Measurements from ENCODE around the gene SYT5. TPM values are rescaled to one million over a fixed set of nuclear protein-coding genes. Genes with fewer than 3 reads are reported as not detected.

The SYT5 gene
- total and polyA plus RNA-seq, 2 donors (not counting 3 experiments of a cell fraction or from before 2014, with no cell fraction given) = 0.42 TPM; not detected in 1

DNA sequence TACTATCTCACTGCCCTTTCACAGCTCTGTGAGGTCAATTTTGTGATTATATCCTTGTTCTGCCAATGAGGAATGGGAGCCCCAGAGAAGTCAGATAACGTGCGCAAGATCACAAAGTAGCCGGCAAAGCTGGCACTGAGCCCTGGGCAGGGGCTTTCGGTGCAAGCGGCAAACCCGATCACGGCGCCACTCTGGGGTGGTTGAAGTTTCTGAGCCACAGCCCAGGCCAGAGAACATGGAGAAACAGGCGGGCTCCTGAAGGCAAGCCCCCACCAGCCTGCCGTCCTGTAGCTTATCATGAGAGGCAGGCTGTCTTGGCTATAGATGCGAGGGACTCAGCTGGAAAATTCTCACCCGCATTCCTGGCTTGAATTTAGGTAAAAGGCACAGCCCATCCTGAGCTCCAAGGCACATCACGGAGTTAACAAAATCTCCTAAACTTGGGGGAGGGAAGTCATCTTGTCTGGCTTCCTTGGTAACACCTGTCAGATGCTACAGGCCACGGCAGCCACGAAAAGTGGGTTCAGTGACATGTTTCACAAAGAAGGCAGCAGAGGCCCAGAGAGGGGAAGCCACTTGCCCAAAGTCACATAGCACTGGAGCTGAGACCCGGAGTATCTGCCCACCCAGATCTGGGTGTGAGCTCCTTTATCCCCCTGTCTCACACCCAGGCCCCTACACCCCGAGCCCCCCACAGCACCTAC, 43.5 kb downstream of the SYT5 start:
- FAIRE-seq (no peak), DNase-seq (ENCODE audit: low read depth, low spot score) (no peak)
- Histone ChIP-seq H3K9me1 (replicated peaks; ENCODE audit: control insufficient read depth, extremely low read depth, insufficient read depth, low read length) (no peaks in the 10 kb centered on the region), H3K27me3 (ENCODE audit: control insufficient read depth in 2 of 2, insufficient read depth in 2 of 2, low read length in 2 of 2) (no peaks in the 10 kb centered on the region), H3K9me3 (replicated peaks; ENCODE audit: control insufficient read depth, insufficient read depth, low read length) (no peaks in the 10 kb centered on the region), H3K4me2 (ENCODE audit: insufficient read depth, low read length) (no peak overlapping the region), H3K9ac (replicated peaks; ENCODE audit: extremely low read depth, insufficient read depth, low read length) (no peak overlapping the region), H3K36me3 (ENCODE audit: control insufficient read depth in 2 of 2, extremely low read depth in 1 of 2, insufficient read depth in 2 of 2, low read length in 2 of 2) (no peaks in the 10 kb centered on the region), H3K4me1 (ENCODE audit: control insufficient read depth, extremely low read depth, insufficient read depth, low read length) (no peaks in the 10 kb centered on the region), H2AFZ (ENCODE audit: low read depth, low read length) (no peak overlapping the region), H3K79me2 (ENCODE audit: control insufficient read depth, insufficient read depth, low read length) (no peaks in the 10 kb centered on the region), H4K20me1 (replicated peaks; ENCODE audit: control insufficient read depth, extremely low read depth, insufficient read depth, low read length) (no peaks in the 10 kb centered on the region), H3K4me3 (replicated peaks in 1 of 3; ENCODE audit: insufficient read depth in 1 of 3, low read depth in 1 of 3, low read length in 3 of 3) (no peak overlapping the region), H3K27ac (ENCODE audit: insufficient read depth, low read depth, low read length) (no peak overlapping the region)
- TF ChIP-seq MYC (IDR thresholded peaks at IDR 0.05; ENCODE audit: low read depth, low read length) (no peak), GATA2 (IDR thresholded peaks at IDR 0.05; ENCODE audit: insufficient read depth, insufficient read length, low read depth, low read length) (no peak)
- dilution Hi-C loops (cut with MboI; ENCODE audit: extremely low pct_ligation_motif_present, low sequenced_read_pairs) (no loop called here), intact Hi-C loops (cut with micrococcal nuclease) (loop anchor here (10.0 kb wide), 1 partner anchor 462 kb away; no protein-coding TSS in a partner anchor)
- POLR2A ChIA-PET = no interaction called here
- CTCF ChIA-PET = interaction anchor here (0.7 to 1.6 kb wide), 5 partner anchors 9 to 325 kb away, joined by 3 to 6 read pairs (median 4); no protein-coding TSS in a partner anchor
- BruUV-seq (replicated peaks) = no TSS peak

DNA sequence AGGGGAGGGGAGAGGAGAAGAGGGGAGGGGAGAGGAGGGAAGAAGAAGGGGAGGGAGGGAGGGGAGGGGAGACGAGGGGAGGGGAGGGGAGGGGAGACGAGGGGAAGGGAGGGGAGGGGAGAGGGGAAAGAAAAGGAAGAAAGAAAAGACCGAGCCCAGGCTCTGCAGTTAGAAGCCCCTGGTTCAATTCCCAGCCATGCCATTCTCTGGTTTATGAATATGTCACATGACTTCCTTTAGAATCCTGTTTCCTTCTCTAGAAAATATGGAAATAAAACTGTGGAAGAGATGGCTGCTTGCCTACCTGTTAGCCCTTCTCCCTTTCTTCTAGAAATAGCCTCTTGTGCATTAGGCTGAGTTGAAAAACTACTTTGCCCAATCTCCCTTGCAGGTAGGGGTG, 45.4 kb downstream of the SYT5 start:
- CTCF ChIA-PET = interaction anchor here (2.8 kb wide), 1 partner anchor 254 kb away, joined by 24 read pairs; no protein-coding TSS in a partner anchor
- POLR2A ChIA-PET = no interaction called here
- no peak overlapping the region for H3K9ac ChIP-seq (replicated peaks; ENCODE audit: extremely low read depth, insufficient read depth, low read length)
- H3K9me3 ChIP-seq (replicated peaks; ENCODE audit: control insufficient read depth, insufficient read depth, low read length) = no peaks in the 10 kb centered on the region
- H2AFZ ChIP-seq (ENCODE audit: low read depth, low read length) = no peak overlapping the region
- no peaks in the 10 kb centered on the region for H4K20me1 ChIP-seq (replicated peaks; ENCODE audit: control insufficient read depth, extremely low read depth, insufficient read depth, low read length)
- TF ChIP-seq MYC (IDR thresholded peaks at IDR 0.05; ENCODE audit: low read depth, low read length) (no peak), POLR2A (IDR thresholded peaks at IDR 0.05; ENCODE audit: low read depth, low read length) (no peak)
- no peaks in the 10 kb centered on the region for H3K79me2 ChIP-seq (ENCODE audit: control insufficient read depth, insufficient read depth, low read length)
- no peaks in the 10 kb centered on the region for H3K4me1 ChIP-seq (ENCODE audit: control insufficient read depth, extremely low read depth, insufficient read depth, low read length)
- BruUV-seq (replicated peaks) = no TSS peak
- H3K4me3 ChIP-seq (replicated peaks in 1 of 3; ENCODE audit: insufficient read depth in 1 of 3, low read depth in 1 of 3, low read length in 3 of 3) = no peak overlapping the region
- no peaks in the 10 kb centered on the region for H3K9me1 ChIP-seq (replicated peaks; ENCODE audit: control insufficient read depth, extremely low read depth, insufficient read depth, low read length)
- intact Hi-C loops (cut with micrococcal nuclease) = loop anchor here (10.0 kb wide), 1 partner anchor 460 kb away; no protein-coding TSS in a partner anchor
- H3K36me3 ChIP-seq (ENCODE audit: control insufficient read depth in 2 of 2, extremely low read depth in 1 of 2, insufficient read depth in 2 of 2, low read length in 2 of 2) = no peaks in the 10 kb centered on the region
- FAIRE-seq (no peak), DNase-seq (ENCODE audit: low read depth, low spot score) (no peak)
- peaks cover 0 to 4% of the 10 kb centered on the region in 2 experiments for H3K27me3 ChIP-seq (ENCODE audit: control insufficient read depth in 2 of 2, insufficient read depth in 2 of 2, low read length in 2 of 2)
- dilution Hi-C loops (cut with MboI; ENCODE audit: extremely low pct_ligation_motif_present, low sequenced_read_pairs) = no loop called here
- H3K4me2 ChIP-seq (ENCODE audit: insufficient read depth, low read length) = no peak overlapping the region
- no peak overlapping the region for H3K27ac ChIP-seq (ENCODE audit: insufficient read depth, low read depth, low read length)

All from endothelial cell of umbilical vein (primary cell).